Measurements from ENCODE around the gene SGCA. TPM values are rescaled to one million over a fixed set of nuclear protein-coding genes. Genes with fewer than 3 reads are reported as not detected.

Gene SGCA
- total RNA-seq, 4 donors from 2014 or later: 1.8 to 7.8 (median 4.9) TPM

- WGBS, 2 donors: 18 to 19% methylated on average over 25 to 26 of the region's 26 CpGs
- peak in 1 of 2 donors; percentile 15 for DNase-seq (ENCODE audit: low spot score in 2 of 2)
Measured at GRCh38 chr17:50210240-50211225, 44.7 kb downstream of the SGCA start.

DNA sequence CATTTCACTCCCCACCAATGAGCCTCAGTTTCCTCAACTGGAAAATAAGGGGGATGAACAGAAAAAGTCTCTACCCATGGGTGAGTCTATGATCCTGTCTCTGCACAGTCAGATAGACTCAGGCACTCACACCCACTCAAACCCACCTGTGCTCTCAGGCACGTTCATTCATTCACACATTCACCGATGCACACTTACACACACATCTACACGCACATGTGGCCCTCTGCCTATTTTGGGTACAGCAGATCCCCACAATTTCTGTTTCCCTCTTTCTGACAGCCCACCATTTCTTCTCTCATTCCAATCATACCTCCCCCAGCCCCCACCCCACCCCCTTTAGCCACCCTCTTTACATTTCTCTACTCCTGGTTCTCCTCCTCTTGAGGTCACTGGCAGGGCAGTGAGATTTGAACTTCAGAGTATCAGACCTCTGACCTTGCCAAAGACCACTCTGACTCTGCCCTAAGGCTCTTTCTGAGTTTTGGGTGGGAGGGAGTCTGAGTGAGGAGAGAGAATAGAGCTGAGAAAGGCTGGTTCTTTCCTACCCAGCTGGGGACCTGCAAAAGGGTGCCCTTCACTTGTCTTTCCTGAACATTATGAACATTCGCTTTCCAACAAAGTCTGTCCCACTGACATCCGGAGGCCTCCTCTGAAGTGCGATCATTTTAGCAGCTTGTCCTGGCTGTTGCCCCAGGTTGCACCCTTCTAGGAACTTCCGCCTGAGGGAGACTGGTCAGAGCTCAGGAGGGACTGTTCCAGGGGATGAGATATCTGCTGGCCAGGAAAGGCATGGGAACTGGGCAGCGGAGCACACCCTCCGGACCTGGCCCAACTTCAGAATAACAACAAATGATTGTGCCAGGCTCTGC lies 45.7 kb downstream of the SGCA start:
- Histone ChIP-seq H3K36me3 (no peaks in the 10 kb centered on the region), H3K9me3 (no peaks in the 10 kb centered on the region), H3K4me1 (peaks cover 0 to 69% (median 30%) of the 10 kb centered on the region in 4 donors), H3K4me3 (no peak overlapping the region), H3K27ac (peak overlapping the region; percentile 10 to 87 (median 82)), H3K27me3 (no peaks in the 10 kb centered on the region)
- 61 to 66% methylated on average over 9 of the region's 9 CpGs for WGBS, 2 donors
- no peak for TF ChIP-seq EP300 (IDR thresholded peaks at IDR 0.05)
- no peak for TF ChIP-seq POLR2A (IDR thresholded peaks at IDR 0.05)
- TF ChIP-seq CTCF (IDR thresholded peaks at IDR 0.05): no peak
- peak; percentile 7 to 12 for DNase-seq (ENCODE audit: low spot score in 2 of 2)

More at GRCh38 chr17:50210240-50211225, 44.7 kb downstream of the SGCA start:
- Histone ChIP-seq H3K4me3 (no peak overlapping the region), H3K27me3 (no peaks in the 10 kb centered on the region), H3K9me3 (no peaks in the 10 kb centered on the region), H3K4me1 (peaks cover 0 to 75% (median 37%) of the 10 kb centered on the region in 4 donors), H3K36me3 (no peaks in the 10 kb centered on the region), H3K27ac (peak overlapping the region; percentile 10 to 87 (median 82))
- TF ChIP-seq POLR2A (IDR thresholded peaks at IDR 0.05) (no peak), CTCF (IDR thresholded peaks at IDR 0.05) (no peak), EP300 (IDR thresholded peaks at IDR 0.05) (no peak)

- TF ChIP-seq EP300 (IDR thresholded peaks at IDR 0.05) (no peak), CTCF (IDR thresholded peaks at IDR 0.05) (no peak)
- Histone ChIP-seq H3K4me1 (peaks cover 0 to 62% (median 25%) of the 10 kb centered on the region in 4 donors), H3K4me3 (no peak overlapping the region), H3K9me3 (no peaks in the 10 kb centered on the region), H3K27me3 (no peaks in the 10 kb centered on the region), H3K36me3 (no peaks in the 10 kb centered on the region), H3K27ac (peak overlapping the region in 2 of 4 donors; percentile 84 to 87)
- 68 to 69% methylated on average over 15 of the region's 15 CpGs for WGBS, 2 donors
- peak; percentile 8 to 17 for DNase-seq (ENCODE audit: low spot score in 2 of 2)
Measured at GRCh38 chr17:50212121-50212843, 46.5 kb downstream of the SGCA start.

GRCh38 chr17:50213026-50214022 lies 47.5 kb downstream of the SGCA start:
- no peak overlapping the region for H3K4me3 ChIP-seq
- H3K9me3 ChIP-seq: no peaks in the 10 kb centered on the region
- 66 to 78% methylated on average over 9 of the region's 9 CpGs for WGBS, 2 donors
- H3K36me3 ChIP-seq: no peaks in the 10 kb centered on the region
- no peak overlapping the region for H3K27ac ChIP-seq
- no peak for DNase-seq (ENCODE audit: low spot score in 2 of 2)
- TF ChIP-seq CTCF (IDR thresholded peaks at IDR 0.05) (no peak), EP300 (IDR thresholded peaks at IDR 0.05) (no peak), POLR2A (IDR thresholded peaks at IDR 0.05) (no peak)
- no peaks in the 10 kb centered on the region for H3K27me3 ChIP-seq
- peaks cover 0 to 62% (median 30%) of the 10 kb centered on the region in 4 donors for H3K4me1 ChIP-seq

Data from tibial nerve (tissue), 4 donors.